GM21825 (cell line): ENCODE results near the gene PTPN3.

Experiments used
- ATAC-seq: cut with Tn5 transposase; IDR thresholded peaks from one replicate; pipeline ENCODE4 v1.9.1; 2021; ENCODE audit warnings: mild to moderate bottlenecking, moderate library complexity; ENCODE audit not compliant: unreplicated experiment

PTPN3 gene

DNA sequence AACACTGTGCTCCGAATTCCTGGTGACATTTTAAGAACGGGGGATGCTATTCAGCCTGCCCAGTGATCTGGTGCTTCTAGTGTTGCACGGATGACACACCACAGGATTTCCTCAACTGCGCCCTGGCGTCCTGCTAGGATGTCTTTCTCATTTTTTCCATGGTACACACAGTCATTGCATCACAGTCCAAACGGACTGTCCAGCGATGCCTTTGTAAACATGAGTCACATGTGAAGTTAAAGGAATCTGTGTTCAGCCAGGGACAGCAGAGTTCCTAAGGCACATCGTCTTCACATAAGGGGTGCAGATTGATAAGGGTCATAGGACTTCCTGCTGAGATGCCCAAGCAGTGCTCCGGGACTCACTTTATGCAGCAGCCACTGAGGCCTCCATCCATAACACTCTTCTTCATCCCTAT lies 9.3 kb upstream of the PTPN3 start:
- no peak for ATAC-seq

DNA sequence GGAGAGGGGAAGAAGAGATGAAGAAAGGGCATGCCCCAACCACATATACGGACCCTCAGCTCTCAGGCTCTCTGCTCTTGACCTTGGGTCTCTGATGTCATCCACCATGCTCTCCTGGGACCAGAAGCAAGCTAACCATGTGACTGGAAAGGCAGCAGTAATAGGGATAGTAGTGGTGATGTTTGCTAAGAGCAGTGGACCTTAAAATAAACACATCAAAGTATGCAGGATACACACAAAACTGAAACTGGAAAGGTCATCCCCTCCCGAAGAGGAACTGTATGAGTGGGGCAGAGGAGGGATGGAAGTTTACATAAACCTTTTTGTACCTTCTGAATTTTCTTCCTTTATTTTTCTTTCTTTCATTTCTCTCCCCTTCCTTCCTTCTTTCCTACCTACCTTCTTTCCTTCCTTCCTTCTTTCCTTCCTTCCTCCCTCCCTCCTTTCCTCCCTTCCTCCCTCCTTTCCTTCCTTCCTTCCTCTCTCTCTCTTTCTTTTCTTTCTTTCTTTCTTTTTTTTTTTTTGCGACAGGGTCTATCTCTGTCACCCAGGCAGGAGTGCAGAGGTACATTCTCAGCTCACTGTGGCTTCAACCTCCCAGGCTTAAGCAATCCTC lies 8.1 kb upstream of the PTPN3 start:
- ATAC-seq, result no peak

DNA sequence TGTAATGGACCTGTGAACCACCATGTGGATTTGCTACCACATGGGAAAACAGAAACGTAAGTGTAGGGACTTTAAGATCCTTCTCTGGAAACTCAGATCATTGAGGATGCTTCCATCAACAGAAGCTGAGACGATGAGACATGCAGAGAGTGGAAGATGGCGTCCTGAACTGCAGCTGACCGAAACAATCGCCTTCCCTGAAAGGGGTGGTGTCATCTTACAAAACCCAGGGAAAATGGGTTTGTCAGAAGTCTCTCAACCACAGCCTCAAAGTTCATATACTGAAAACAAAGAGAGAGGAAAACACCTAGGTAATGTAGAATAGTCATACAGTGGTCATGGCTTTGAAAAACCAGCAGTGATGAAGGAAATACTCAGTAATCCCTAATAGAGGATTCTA lies 6.6 kb upstream of the PTPN3 start:
- no peak for ATAC-seq

DNA sequence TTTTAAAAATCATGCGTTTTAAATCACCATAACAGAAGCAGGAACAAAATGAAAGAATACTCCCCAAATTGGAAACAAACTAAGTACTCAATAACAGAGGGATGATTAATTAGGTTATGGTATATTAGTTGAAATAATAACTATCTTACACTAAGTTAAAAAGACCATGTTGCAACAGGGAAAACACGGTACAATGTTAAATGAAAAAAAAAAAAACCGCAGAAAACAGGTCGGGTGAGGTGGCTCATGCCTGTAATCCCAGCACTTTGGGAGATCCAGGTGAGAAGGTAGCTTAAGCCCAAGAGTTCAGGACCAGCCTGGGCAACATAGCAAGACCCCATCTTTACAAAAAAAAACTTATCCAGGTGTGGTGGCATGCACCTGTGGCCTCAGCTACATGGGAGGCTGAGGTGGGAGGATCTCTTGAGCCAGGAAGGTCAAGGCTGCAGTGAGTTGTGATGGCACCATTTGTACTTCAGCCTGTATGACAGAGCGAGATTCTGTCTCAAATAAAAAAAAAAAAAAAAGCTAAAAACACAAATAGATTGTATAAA lies 2.4 kb upstream of the PTPN3 start:
- ATAC-seq, result no peak

DNA sequence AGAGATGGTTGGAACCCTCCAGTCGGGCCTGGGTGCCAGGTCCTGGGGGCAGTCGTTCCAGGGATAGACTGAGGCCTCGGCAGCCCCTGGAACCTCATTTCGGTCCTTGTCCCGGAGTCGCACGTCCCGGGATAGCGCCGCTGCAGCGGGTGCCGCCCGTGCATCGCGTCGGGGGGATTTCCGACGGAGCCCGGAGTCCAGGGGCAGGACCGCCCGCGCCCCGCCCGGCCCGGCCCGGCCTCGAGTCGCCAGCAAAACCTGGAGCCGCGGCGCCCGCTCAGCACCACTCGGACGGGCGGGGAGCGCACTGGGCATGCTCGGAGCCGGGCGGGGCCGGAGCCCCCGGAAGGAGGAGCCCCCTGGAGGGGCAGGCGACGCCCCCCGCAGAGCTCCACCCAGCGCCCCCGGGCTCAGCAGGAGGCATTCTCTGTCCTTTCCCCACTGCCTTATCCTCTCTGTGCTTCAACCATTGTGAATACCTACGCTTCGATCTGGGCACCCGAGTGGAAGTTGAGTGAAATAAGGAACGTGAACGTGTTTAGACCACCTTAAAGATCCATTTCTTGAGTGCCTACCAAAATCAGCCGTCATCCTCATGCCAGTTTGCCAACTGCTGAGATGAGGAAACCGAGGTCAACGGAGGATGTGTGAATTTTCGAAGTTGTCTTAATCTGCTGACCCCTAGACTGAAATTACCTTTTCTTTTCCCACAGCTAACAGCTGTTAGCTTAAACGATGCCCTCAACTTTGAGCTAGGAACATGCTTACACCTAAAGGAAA lies 1.7 kb upstream of the PTPN3 start:
- ATAC-seq, result no peak

DNA sequence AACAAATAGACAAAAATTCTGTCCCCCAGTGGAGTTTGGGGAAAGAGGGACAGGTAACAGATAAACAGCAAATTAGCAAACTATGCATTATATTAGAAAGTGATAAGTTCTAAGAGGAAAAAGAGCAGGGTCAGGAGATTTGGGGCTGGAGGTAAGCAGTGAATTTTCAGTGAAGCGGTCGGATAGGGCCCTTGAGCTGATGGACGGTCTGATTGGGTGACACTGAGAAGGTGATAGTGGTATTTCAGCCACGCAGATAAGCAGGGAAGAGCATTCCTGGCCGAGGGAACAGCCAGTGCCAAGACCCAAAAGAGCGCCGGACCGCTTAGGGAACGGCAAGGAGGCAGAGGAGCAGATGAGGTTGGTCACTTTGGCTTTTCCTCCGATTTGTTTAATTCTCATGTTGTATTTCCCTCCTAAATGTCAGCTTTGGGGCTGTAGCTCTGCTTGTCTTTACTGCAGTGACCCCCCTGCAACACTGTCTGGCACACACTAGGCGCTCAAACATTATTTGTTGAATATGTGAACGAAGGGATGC lies 1.1 kb upstream of the PTPN3 start:
- no peak for ATAC-seq

DNA sequence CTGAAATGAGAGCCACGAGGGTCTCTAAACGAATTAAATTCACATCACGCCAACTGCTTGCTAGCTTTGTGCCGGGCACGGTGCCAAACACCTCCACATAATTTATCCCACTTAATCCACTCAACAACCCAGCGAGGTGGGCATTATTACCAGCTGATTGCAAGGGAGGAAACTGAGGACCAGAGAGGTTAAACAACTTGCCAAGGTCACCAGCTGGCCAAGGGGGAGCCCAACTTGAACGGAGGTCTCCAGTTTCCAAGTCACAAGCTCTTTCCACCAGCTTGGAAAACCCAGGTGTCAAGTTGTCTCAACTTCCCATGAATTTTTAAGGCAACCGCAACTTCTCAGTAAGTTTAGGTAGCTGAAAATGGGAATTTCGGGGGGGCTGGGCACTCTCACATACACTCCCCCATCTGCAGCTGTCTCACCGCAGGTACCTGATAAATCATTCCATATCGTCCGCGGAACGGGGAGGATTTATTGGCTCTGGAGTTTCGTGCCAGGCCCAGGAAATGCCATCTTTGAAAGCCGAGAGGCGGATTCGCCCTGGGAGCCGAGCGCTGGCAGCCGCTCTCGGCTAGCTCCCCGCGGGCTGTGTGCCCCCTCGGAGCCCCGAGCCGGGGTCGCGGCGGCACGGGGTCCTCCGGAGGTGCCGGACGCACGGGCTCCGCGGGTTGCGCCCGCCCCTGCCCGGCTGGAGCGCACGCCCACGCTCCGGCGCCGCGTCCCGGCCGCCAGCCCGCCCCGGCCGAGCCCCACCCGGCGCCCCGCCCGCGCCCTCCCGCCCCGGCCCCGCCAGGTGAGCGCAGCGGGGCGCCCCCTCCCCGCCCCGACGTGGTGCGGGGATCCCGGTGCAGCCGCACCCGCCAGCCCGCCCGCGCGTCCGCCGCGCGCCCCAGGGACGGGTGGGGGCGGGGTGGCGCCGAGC lies 617 bp downstream of the PTPN3 start:
- ATAC-seq, result no peak

DNA sequence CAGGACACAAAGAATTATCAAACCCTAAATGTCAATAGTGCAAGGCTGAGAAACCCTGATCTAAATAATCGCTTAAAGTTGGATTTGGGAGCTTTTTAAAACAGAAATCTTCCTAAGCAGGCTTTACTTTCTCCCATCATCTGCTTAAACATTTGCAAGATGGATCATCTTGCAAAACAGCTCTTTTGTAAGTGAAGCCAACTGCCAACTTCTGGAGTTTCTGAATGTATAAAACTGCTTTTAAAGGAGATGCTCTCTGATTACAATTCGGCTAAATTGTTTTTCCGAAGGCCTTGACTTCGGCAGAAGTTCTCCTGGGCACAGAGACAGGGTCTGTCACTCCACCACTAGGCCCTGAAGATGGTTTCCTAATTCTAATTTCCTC lies 1.3 kb downstream of the PTPN3 start:
- ATAC-seq, result no peak

DNA sequence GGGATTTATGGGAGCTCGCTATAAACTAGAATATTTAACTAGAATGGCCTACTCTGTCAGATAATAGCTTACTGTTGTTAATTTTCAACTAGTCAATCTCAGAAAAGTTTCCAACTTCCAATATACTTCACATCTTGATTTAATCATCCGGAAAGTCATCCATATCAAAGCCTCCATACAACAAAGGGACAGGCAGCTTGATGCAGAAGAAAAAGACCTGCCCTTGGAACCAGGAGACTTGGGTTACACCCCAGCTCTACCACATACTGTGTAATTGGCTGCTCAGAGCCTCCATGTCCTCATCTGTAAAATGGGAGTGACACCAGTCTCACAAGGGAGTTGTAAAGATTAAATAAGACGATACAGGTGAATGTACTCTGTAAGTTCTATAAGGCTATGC lies 1.9 kb downstream of the PTPN3 start:
- no peak for ATAC-seq

DNA sequence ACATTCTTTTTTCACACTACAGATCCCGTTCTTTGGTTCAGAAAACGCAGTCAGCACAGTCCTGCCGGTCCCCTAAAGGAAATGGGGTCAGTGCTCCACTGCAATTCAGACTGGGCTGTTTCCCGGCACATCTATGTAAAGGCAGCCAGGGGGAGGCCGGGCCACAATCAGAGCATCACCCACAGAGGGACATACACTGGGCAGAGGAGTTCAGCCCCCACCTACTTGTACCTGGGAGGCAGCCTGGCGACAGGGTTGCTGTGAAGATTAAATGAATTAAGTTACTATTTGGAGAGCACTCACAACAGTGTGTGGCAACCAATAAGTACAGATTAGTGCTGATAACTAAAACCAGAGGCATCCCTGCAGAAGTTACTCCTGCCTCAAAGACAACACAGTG lies 4.5 kb downstream of the PTPN3 start:
- ATAC-seq, result no peak

DNA sequence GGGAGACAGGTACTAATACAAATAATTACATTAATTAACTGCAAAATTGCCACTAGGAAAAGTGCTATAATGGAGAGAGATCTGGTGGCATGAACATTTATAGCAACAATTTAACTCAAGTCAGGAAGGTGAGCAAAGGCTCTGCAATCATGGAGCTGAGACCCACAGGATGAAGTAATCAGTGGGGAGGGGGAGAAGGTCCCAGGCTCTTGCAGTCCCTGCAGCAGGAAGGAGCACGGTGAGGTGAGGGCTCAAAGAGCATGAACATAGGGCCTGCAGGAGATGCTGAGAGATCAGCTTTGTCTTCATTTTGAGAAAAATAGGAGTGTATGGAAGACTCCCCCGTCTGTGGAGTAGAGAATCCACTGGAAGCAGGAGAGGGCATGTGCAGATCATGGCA lies 6.5 kb downstream of the PTPN3 start:
- ATAC-seq, result no peak

DNA sequence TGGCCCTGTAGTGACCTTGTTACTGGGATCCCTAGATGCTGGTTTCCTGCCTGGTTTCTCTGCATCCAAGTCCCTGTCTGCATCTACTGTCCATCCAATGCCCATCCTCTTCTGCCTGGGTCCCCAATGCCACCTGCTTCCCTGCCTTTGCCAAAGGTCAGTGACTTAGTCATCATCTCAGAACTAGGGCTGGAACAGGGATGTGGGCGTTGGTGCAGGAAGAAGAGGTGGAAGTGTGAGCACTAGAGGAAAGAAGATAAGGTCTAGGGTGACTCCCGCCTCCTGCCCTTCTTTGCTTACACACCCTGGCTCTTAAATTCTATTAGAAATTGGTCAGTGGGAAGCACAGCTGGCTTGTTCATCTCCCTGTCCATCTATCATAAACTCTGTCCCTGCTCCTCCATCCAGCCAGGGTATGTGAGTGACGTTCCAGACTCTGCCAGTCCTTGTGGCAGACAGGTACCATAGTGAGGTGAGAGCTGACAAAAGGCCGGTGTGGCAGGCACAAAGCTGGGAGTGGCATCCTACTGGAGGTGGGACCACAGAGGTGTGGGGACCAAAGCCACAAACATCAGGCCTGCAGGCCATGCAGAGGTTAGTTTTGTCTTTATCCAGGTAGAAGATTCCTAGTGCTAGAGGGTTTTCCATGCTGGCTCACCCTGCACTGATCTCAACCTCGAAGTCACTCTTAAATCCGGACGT lies 9.2 kb downstream of the PTPN3 start:
- ATAC-seq, result no peak

DNA sequence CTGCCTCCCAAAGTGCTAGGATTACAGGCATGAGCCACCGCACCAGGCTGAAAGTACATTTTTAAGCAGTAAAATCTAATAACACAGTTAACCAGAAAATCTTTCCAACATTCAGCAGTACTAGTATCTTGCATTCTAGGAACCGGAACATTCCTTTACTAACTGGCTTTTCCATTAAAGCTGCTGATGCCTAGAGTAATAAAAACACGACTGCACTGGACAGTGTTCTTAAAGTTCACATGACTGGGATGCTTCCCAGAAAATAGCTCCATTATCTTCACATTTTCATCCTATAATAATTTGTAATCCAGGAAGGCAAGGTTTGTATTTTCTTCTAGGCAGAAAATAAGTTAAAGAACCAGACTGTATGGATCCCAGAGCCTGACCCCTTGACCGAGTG lies 9.8 kb downstream of the PTPN3 start:
- no peak for ATAC-seq

DNA sequence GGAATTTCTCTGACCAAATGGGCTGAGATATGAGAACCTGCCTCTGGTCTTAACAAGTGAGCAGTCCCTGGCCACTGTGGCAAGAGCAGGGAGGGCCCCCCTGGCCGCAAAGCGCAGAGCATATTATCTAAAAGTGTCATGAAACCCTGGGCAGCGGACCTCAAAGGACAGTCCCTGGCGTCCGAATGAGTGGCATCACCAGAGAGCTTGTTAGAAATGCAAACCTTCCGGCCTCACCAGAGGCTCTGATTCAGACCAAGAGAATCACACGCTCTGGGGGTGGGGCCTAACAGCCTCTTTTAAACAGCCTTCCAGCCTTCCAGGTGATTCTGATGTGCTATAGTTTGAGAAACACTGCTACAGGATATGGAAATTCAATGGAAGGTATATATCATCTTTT lies 10.9 kb downstream of the PTPN3 start:
- no peak for ATAC-seq

DNA sequence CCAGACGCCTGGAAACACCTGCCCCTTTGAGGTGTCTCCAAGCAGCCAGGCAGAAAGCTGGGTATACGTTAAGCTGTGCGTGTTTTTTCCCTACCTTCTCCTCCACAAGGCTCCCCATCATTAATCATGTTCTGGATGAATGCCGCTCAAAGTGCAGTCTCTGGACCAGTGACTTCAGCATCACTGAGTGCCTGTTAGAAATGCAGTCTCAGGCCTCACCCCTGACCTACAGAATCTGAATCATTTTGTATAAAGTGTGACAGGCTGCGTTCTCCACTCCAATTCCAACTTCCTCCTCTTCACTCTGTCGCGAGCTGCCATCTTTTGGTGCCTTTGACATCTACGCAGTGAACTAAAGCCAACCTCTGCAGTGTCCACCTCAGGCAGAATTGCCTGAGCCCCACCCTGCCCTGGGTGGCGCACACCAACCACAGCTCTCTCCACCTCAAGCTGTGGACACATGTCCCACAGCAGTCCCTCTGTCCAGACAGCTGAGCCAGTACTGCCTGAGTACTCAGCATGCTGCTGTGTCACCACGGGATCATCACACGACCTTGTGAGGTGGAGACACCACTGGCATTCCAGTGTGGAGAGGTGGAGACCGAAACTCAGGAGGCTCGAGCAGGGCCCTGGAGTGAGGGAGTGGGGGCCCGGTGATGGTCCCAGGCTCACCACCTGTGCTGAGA lies 14.2 kb downstream of the PTPN3 start:
- no peak for ATAC-seq

DNA sequence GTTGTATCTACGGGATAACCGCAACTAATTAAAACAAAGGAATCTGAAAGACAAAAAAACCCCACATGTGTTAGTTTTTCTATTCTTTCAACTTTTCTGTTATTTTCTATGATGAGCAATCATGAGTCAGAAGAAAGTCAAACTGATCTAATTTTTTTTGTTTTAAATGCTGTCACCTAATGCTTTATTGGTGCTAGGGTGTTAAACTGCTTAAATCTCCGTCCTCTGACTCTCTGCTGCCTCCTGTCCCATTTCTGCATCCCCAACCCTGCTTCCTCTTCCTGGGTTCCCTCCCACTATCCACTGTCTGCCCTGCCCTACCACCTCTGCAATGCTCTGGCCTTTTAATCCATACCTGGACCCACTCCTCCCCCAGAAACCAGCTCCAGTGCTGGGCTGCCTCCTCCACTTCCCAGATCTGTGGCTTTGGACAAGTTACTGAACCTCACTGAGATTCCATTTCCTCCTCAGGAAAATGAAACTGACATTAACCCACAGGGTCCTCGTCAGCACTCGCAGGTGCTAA lies 15.7 kb downstream of the PTPN3 start:
- no peak for ATAC-seq

DNA sequence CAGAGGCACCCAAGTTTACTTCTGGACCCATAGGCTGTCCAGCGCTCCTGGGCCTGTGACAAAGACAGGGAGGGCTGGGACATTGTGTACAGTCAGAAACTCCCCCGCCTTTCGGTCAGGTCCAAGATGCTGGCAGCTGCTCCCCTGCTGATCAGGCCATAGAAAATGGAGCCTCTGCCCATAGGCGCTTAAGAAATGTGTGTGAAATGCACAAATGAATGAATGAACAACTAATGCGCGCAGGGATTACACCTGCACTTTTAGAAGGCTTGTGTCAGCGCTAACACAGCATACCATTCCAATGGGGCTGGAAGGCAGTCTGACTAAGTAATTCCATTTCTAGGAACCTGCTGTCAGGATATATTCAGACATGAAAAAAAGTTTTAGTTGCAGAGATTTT lies 16.3 kb downstream of the PTPN3 start:
- no peak for ATAC-seq

DNA sequence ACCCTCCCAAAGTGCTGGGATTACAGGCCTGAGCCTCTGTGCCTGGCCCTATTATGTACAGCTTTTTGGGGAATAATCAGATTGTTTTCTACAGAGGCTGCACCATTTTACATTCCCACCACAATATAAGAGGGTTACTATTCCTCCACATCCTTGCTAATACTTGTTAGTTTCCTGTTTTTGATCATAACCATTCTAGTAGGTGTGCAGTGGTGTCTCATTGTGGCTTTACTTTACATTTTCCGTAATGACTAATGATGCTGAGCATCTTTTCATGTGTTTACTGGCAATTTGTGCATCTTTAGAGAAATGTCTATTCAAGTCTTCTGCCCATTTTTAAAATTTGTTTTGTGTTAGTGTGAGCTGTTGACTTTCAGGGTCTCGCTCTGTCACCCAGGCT lies 18.3 kb downstream of the PTPN3 start:
- no peak for ATAC-seq

DNA sequence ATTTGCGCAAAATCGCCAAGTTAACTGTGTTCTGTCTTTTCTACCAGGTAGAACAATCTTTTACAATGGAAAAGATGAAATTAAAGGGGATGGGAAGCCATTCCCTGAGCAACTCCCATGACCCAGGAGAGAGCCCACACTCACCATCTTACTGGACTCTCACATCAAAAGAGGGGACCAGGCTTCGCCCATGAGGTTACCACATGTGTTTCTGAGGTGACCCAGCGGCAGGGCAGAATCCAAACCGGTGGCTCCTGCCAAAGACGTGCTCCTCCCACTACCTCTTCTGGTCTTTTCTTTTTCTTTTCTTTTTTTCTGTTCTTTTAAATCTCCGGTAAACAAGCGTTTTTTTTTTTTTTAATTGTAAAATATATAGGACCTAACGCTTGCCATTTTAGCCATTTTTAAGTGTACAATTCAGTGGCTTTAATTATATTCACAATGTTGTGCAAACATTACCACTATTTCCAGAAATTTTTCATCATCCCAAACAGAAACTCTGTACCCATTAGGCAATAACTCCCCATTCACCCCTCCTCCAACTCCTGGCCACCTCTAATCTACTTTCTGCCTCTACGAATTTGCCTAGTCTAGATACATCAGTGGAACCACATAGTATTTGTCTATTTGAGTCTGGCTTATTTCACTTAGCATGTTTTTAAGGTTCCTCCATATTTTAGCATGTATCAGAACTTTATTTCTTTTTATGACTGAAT lies 19.3 kb downstream of the PTPN3 start:
- ATAC-seq, result no peak
